Bronchial epithelial cell (primary cell): ENCODE data around the gene ANGPTL2. TPM values are rescaled to one million over a fixed set of nuclear protein-coding genes. Genes with fewer than 3 reads are reported as not detected.

Experiments
- DNase-seq: peaks from one replicate; pipeline ENCODE4 v3.0.0-alpha.2; 2010; ENCODE audit warnings: low read depth
- FAIRE-seq: peaks from 2 replicates; lab custom pipeline; 2011; peaks lifted over from hg19 to GRCh38; lab: Jason Lieb, UNC
- H3K27me3 ChIP-seq: 2 replicates; pipeline ENCODE4 v1.5.1; 2011; ENCODE audit warnings: low read length; ENCODE audit not compliant: control insufficient read depth, insufficient read depth
- H3K36me3 ChIP-seq: 2 replicates; pipeline ENCODE4 v1.5.1; 2011; ENCODE audit warnings: low read length; ENCODE audit not compliant: control insufficient read depth, insufficient read depth
- H3K4me3 ChIP-seq: 2 replicates; pipeline ENCODE4 v1.5.1; 2011; ENCODE audit warnings: mild to moderate bottlenecking, low read depth, low read length, control low read depth
- total RNA-seq: library from RNA; depleted of rRNA; stranded (reverse); fragments of >200 nt; gene quantifications from 2 replicates; pipeline ENCODE4 v1.2.1, GENCODE V29; 2014
- TF ChIP-seq, protein P1 (sequence below): IDR thresholded peaks from 2 replicates; pipeline ENCODE4 v1.5.1; 2011; ENCODE audit warnings: mild to moderate bottlenecking, moderate library complexity, low read length, control low read depth, inconsistent platforms; ENCODE audit not compliant: insufficient read depth, severe bottlenecking

The ANGPTL2 gene
- total RNA-seq, 1 donor from 2014 or later = 0.79 TPM

DNA sequence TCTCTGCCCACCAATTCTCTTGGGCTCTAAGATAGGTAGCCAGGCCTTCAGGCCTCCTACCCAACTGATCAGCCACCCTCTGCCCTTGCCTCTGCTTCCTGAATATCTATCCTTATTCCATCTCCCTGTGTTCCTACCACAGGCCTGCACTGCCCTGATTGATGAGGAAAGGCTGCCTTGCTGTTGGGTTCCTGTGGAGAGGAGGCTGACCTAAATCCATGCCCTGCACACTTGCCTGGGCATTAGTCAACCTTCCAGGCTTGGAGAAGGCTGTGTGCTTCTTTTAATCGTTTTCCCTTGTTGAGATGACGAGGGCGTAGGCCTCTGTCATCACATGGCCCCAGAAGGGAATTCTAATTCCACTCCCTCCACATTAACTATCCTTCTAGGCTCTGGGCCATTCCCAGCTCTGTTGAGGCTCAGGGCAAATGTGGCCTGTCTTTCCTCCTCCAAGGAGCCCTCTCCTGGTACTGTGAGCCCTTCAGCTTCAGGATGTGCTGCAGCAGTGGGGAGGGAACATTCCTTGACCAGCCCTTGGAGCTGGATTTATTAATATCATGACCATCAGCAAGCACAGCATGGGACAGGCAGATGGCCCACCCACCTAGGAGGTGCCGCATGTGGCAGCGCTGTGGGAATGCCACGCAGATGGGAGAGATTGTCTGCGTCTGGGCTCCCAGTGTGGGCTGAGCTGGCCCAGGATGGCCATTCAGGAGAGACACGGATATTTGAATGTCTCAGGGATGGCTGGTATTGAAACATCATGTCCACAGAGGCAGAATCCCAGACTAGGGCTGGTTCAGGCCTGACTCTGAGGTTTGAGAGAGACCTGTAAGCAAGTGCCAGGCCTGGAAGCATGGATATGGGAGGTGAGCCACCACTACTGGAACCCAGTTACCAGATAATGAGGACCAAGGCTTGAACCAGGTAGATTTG lies 40.9 kb downstream of the ANGPTL2 start:
- no peak for FAIRE-seq
- TF ChIP-seq, protein P1, sequence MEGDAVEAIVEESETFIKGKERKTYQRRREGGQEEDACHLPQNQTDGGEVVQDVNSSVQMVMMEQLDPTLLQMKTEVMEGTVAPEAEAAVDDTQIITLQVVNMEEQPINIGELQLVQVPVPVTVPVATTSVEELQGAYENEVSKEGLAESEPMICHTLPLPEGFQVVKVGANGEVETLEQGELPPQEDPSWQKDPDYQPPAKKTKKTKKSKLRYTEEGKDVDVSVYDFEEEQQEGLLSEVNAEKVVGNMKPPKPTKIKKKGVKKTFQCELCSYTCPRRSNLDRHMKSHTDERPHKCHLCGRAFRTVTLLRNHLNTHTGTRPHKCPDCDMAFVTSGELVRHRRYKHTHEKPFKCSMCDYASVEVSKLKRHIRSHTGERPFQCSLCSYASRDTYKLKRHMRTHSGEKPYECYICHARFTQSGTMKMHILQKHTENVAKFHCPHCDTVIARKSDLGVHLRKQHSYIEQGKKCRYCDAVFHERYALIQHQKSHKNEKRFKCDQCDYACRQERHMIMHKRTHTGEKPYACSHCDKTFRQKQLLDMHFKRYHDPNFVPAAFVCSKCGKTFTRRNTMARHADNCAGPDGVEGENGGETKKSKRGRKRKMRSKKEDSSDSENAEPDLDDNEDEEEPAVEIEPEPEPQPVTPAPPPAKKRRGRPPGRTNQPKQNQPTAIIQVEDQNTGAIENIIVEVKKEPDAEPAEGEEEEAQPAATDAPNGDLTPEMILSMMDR = no peak
- no peak for DNase-seq
- no peaks in the 10 kb centered on the region for H3K36me3 ChIP-seq
- no peak overlapping the region for H3K4me3 ChIP-seq
- peaks cover 7% of the 10 kb centered on the region for H3K27me3 ChIP-seq

DNA sequence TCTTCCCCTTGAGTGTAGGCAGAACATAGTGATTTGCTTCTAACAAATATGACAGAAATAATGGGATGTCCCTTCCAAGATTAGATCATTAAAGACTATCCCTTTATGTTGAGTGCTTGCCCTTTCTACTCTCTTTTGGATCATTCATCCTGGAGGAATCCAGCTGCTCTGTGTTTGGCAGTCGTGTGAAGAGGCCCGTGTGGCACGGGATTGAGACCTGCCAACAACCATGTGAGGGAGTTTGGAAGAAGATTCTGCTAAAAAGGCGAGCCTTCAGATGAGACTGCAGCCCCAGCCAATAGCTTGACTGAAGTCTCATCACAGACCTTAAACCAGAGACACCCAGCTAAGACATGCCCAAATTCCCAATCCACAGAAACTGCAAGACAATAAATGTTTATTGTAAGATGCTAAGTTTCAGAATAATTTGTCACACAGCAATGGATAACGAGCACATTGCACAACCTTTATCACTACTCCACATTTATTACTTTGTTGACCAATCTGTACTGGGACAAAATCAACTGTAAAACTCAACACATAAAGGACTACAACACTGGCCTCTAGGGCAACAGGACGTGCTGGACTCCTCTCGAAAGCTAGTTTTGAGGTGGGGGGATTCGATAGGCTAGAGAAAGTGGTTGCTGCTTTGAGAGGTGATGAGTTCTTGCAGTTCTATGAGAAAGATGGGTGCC lies 42.8 kb downstream of the ANGPTL2 start:
- TF ChIP-seq, protein P1 = no peak
- Histone ChIP-seq H3K4me3 (no peak overlapping the region), H3K36me3 (no peaks in the 10 kb centered on the region), H3K27me3 (peaks cover 6% of the 10 kb centered on the region)
- FAIRE-seq = no peak
- DNase-seq = no peak

DNA sequence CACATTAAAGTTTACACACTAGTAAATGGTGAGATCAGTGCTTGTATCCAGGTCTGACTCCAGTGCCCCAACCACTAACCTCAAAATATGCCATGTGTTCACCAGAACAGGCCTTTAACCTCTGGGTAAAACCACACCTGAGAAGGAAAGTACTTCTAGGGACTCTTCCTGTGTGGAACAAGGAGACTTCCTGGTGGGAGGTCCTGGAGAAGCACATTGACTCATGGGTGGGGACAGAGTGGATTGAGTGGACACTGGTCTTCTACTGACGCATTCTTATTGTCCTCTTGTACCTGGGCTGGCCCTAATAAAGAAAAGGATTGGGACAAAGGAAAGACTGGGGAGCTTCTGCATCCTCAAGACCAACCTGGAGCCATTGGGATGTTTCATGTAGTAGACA lies 43.4 kb downstream of the ANGPTL2 start:
- TF ChIP-seq, protein P1 = no peak
- no peak for DNase-seq
- Histone ChIP-seq H3K27me3 (peaks cover 6% of the 10 kb centered on the region), H3K36me3 (no peaks in the 10 kb centered on the region), H3K4me3 (no peak overlapping the region)
- FAIRE-seq = no peak

DNA sequence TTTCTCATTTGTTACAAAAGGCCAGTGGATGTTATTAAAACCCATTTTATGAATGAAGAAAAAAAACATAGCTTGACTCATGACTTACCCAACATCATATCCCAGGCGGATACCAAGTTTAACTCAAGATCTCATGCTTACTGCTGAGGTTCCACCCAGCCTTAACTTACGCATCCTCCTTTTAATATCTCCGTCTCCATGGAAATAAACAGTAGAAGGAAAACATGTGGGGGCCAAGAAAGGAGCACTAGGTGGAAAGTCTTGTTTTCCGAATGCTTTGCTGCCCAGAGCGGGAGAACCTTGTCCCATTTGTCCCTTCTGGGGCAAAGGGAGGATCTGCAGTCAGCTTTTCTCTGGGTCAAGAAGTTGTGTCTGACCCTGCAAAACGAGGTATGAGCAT lies 44.1 kb downstream of the ANGPTL2 start:
- Histone ChIP-seq H3K4me3 (no peak overlapping the region), H3K27me3 (peaks cover 6% of the 10 kb centered on the region), H3K36me3 (no peaks in the 10 kb centered on the region)
- no peak for FAIRE-seq
- DNase-seq = no peak
- TF ChIP-seq, protein P1 = no peak

DNA sequence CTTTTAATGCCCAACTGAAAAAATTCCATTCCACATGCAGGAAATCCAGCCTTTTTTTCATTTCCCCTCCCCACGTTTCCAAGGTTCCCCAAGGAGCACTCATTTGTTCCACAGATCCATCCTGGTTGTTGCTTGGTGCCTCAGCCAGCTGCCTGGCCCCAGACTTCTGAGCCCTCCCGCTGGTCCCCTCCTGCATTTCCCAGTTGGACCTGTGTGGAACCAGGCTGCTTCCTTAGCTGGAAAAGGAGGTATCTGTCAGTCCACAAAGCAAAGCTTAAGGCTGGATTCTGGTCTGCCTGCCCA lies 44.8 kb downstream of the ANGPTL2 start:
- TF ChIP-seq, protein P1 = no peak
- Histone ChIP-seq H3K36me3 (no peaks in the 10 kb centered on the region), H3K4me3 (no peak overlapping the region), H3K27me3 (peaks cover 4% of the 10 kb centered on the region)
- DNase-seq = no peak
- no peak for FAIRE-seq
